ENCODE data around the gene TTC28.

DNA sequence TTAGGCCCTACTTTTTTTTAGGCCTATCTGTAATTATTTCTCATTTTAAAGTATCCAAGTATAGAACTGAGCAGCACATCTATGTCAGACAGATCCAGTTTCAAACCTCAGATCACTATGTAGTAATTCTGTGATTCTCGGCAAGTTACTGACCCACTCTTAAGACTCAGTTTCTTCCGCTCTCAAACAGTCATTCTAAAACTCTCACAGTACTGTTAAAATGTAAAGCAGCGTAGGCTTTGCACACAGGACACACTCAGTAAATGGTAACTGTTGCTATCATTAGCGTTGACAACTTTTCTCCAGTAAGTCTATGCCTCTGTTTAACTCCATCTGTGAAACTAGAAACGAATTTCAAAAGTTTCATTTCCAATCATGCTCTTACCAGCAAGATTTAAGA is 277.1 kb downstream of the TTC28 start:
- TF ChIP-seq, protein P1, sequence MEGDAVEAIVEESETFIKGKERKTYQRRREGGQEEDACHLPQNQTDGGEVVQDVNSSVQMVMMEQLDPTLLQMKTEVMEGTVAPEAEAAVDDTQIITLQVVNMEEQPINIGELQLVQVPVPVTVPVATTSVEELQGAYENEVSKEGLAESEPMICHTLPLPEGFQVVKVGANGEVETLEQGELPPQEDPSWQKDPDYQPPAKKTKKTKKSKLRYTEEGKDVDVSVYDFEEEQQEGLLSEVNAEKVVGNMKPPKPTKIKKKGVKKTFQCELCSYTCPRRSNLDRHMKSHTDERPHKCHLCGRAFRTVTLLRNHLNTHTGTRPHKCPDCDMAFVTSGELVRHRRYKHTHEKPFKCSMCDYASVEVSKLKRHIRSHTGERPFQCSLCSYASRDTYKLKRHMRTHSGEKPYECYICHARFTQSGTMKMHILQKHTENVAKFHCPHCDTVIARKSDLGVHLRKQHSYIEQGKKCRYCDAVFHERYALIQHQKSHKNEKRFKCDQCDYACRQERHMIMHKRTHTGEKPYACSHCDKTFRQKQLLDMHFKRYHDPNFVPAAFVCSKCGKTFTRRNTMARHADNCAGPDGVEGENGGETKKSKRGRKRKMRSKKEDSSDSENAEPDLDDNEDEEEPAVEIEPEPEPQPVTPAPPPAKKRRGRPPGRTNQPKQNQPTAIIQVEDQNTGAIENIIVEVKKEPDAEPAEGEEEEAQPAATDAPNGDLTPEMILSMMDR (IDR thresholded peaks at IDR 0.05; ENCODE audit: insufficient read depth, low read length, poor library complexity, severe bottlenecking): no peak
- TF ChIP-seq EZH2phosphoT487 (conservative IDR thresholded peaks at IDR 0.05; ENCODE audit: low read length): no peak

Data from SU-DHL-6 (cell line).